Keratinocyte (primary cell): Measurements from ENCODE around the gene DNAH11. TPM values are rescaled to one million over a fixed set of nuclear protein-coding genes. Genes with fewer than 3 reads are reported as not detected.

Experiments
- DNase-seq: peaks from one replicate; pipeline ENCODE4 v3.0.0-alpha.2; 2011; ENCODE audit warnings: low read depth, missing footprints, low spot score
- FAIRE-seq: peaks from 2 replicates; lab custom pipeline; 2011; peaks lifted over from hg19 to GRCh38; lab: Jason Lieb, UNC
- H2AFZ ChIP-seq: 2 replicates; pipeline ENCODE4 v1.6.0; 2012; ENCODE audit warnings: low read length, control low read depth, inconsistent platforms; ENCODE audit not compliant: control insufficient read depth
- H3K27ac ChIP-seq: 2 replicates; pipeline ENCODE4 v1.5.1; 2011; ENCODE audit warnings: low read length; ENCODE audit not compliant: control insufficient read depth, insufficient read depth
- H3K27me3 ChIP-seq: 3 replicates; pipeline ENCODE4 v1.6.0; 2011; ENCODE audit warnings: low read length; ENCODE audit not compliant: control insufficient read depth, insufficient read depth; ENCODE audit errors: extremely low read depth
- H3K36me3 ChIP-seq, 2 experiments: 2 replicates in 1 of 2; 3 replicates in 1 of 2; pipeline ENCODE4 v1.5.1; 2011; ENCODE audit warnings: low read length in 2 of 2, mild to moderate bottlenecking in 1 of 2; ENCODE audit not compliant: control insufficient read depth in 2 of 2, insufficient read depth in 2 of 2; ENCODE audit errors: extremely low read depth in 1 of 2
- H3K4me1 ChIP-seq: 3 replicates; pipeline ENCODE4 v1.5.1; 2011; ENCODE audit warnings: low read length; ENCODE audit not compliant: control insufficient read depth, insufficient read depth; ENCODE audit errors: extremely low read depth
- H3K4me2 ChIP-seq: 3 replicates; pipeline ENCODE4 v1.6.0; 2011; ENCODE audit warnings: low read depth, low read length; ENCODE audit not compliant: control insufficient read depth, insufficient read depth; ENCODE audit errors: extremely low read depth
- H3K4me3 ChIP-seq, 3 experiments: fragments of 200-600 bp in 1 of 3; sonication (generic) in 1 of 3; 2 replicates in 2 of 3; 3 replicates in 1 of 3; pipeline ENCODE4 v1.5.1; 2011 to 2016; ENCODE audit warnings: low read length in 3 of 3, mild to moderate bottlenecking in 3 of 3, control low read depth in 2 of 3, inconsistent platforms in 1 of 3, low read depth in 1 of 3, mixed read lengths in 1 of 3, mixed run types in 1 of 3, moderate library complexity in 1 of 3; ENCODE audit not compliant: control insufficient read depth in 2 of 3, insufficient read depth in 2 of 3; ENCODE audit errors: extremely low read depth in 1 of 3
- H3K79me2 ChIP-seq: 2 replicates; pipeline ENCODE4 v1.6.0; 2012; ENCODE audit warnings: low read length; ENCODE audit not compliant: control insufficient read depth, insufficient read depth
- H3K9ac ChIP-seq: 3 replicates; pipeline ENCODE4 v1.6.0; 2011; ENCODE audit warnings: low read length; ENCODE audit not compliant: control insufficient read depth, insufficient read depth; ENCODE audit errors: extremely low read depth
- H3K9me1 ChIP-seq: 3 replicates; pipeline ENCODE4 v1.6.0; 2011; ENCODE audit warnings: low read length; ENCODE audit not compliant: control insufficient read depth, insufficient read depth; ENCODE audit errors: extremely low read depth
- H3K9me3 ChIP-seq: 2 replicates; pipeline ENCODE4 v1.5.1; 2012; ENCODE audit warnings: low read depth, low read length; ENCODE audit not compliant: control insufficient read depth
- H4K20me1 ChIP-seq: 3 replicates; pipeline ENCODE4 v1.6.0; 2011; ENCODE audit warnings: low read length; ENCODE audit not compliant: control insufficient read depth, insufficient read depth; ENCODE audit errors: extremely low read depth
- EZH2 ChIP-seq: IDR thresholded peaks from one replicate; pipeline ENCODE4 v1.6.1; 2012; ENCODE audit warnings: inconsistent platforms, mild to moderate bottlenecking, low read length, moderate library complexity
- dilution Hi-C: fragments of 300-500 bp; cut with MboI; formaldehyde crosslinking; loops from one replicate; pipeline ENCODE4 v1.7.0; 2020; ENCODE audit warnings: low sequenced_read_pairs; ENCODE audit not compliant: extremely low pct_ligation_motif_present
- polyA plus RNA-seq, 5 experiments: library from polyadenylated mRNA; depleted of rRNA in 3 of 5; stranded (reverse) in 3 of 5; stranded (forward) in 1 of 5; unstranded in 1 of 5; fragments of >200 nt; gene quantifications; 1 replicate in 1 of 5; 2 replicates in 3 of 5; 3 replicates in 1 of 5; pipeline versions ENCODE4 v1.2.1 to v1.2.3, GENCODE V29; 2011 to 2012; ENCODE audit warnings: missing spikeins in 2 of 5, low read depth in 1 of 5, low replicate concordance in 1 of 5
- TF ChIP-seq, protein P1 (sequence below), 3 experiments: IDR thresholded peaks in 1 of 3; conservative IDR thresholded peaks in 1 of 3; optimal IDR thresholded peaks in 1 of 3; 2 replicates in 2 of 3; 3 replicates in 1 of 3; pipeline versions ENCODE3 to v1.5.1; 2011; ENCODE audit warnings: low read length in 3 of 3, mild to moderate bottlenecking in 3 of 3, moderate library complexity in 2 of 3, control low read depth in 1 of 3, inconsistent platforms in 1 of 3; ENCODE audit not compliant: insufficient read depth in 2 of 3; ENCODE audit errors: extremely low read depth in 1 of 3

Gene DNAH11
- polyA plus RNA-seq, 1 donor (not counting 4 experiments of a cell fraction or from before 2014, with no cell fraction given) = 0.21 TPM

DNA sequence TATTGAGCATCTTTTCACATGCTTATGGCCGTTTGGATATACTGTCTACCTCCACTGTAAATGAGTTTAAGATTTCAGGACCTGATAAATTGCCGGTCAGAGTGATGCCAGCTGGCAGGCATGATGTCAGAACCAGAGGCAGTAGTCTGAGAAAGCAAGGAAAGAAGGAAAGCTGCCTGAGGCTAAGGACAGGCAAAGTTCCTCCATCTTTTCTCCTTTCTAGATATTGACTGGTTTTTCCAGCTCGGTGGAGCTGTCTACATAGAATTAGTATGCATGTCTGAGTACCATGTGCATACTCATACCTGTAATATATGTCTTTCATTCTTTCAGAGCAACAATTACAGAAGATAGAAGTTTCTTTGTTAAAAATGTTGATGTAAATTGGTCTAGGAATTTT lies 350.6 kb downstream of the DNAH11 start:
- Histone ChIP-seq H3K9ac (no peak overlapping the region), H3K9me1 (no peaks in the 10 kb centered on the region), H4K20me1 (no peaks in the 10 kb centered on the region), H3K4me3 (no peak overlapping the region), H3K9me3 (no peaks in the 10 kb centered on the region), H3K36me3 (no peaks in the 10 kb centered on the region), H3K4me2 (no peak overlapping the region), H3K27ac (no peak overlapping the region), H3K4me1 (no peaks in the 10 kb centered on the region), H2AFZ (no peak overlapping the region), H3K79me2 (no peaks in the 10 kb centered on the region), H3K27me3 (no peaks in the 10 kb centered on the region)
- dilution Hi-C loops = no loop called here
- DNase-seq (no peak), FAIRE-seq (no peak)
- TF ChIP-seq EZH2 = no peak
- TF ChIP-seq, protein P1, sequence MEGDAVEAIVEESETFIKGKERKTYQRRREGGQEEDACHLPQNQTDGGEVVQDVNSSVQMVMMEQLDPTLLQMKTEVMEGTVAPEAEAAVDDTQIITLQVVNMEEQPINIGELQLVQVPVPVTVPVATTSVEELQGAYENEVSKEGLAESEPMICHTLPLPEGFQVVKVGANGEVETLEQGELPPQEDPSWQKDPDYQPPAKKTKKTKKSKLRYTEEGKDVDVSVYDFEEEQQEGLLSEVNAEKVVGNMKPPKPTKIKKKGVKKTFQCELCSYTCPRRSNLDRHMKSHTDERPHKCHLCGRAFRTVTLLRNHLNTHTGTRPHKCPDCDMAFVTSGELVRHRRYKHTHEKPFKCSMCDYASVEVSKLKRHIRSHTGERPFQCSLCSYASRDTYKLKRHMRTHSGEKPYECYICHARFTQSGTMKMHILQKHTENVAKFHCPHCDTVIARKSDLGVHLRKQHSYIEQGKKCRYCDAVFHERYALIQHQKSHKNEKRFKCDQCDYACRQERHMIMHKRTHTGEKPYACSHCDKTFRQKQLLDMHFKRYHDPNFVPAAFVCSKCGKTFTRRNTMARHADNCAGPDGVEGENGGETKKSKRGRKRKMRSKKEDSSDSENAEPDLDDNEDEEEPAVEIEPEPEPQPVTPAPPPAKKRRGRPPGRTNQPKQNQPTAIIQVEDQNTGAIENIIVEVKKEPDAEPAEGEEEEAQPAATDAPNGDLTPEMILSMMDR (optimal IDR thresholded peaks at IDR 0.05 in 1 of 3, IDR thresholded peaks at IDR 0.05 in 1 of 3, conservative IDR thresholded peaks at IDR 0.05 in 1 of 3; ENCODE audit: extremely low read depth in 1 of 3, insufficient read depth in 2 of 3, low read length in 3 of 3) = no peak

DNA sequence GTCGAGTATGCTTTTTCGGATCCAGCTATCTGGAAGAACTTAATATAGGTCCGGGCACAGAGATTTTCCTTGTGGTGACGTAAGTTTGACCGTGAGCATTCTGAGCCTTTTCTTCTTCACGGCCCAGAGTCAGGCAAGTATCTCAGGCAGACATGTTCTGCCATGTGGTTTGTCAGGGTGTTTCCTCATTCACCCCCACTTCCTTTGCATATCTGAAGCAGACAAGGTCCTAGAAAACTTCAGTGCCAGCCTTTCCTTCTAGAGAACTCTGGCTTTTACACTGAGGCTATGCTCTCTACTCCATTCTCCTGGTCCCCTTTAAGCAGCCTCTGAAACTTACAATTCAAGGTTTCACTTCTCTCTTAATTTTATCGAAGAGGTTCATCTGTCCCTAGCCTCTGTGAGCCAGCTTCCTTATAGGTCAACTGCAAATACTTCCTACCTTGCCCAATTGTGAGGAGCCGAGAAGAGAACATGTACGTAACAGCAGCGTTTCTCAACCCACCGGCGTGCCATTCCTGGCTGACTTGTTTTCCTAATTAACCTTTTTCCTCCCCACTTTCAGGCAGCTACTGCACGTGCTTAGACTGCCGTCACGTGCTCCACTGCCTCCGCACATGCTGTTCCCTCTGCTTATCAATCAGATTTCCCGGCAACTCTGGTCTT lies 355.6 kb downstream of the DNAH11 start:
- Histone ChIP-seq H3K27me3 (no peaks in the 10 kb centered on the region), H3K79me2 (no peaks in the 10 kb centered on the region), H3K9ac (no peak overlapping the region), H2AFZ (no peak overlapping the region), H4K20me1 (no peaks in the 10 kb centered on the region), H3K27ac (no peak overlapping the region), H3K9me1 (no peaks in the 10 kb centered on the region), H3K9me3 (no peaks in the 10 kb centered on the region), H3K4me3 (no peak overlapping the region), H3K4me2 (no peak overlapping the region), H3K4me1 (no peaks in the 10 kb centered on the region), H3K36me3 (peaks cover 3 to 9% of the 10 kb centered on the region in 2 experiments)
- FAIRE-seq (no peak), DNase-seq (no peak)
- TF ChIP-seq EZH2 = no peak
- TF ChIP-seq, protein P1 (optimal IDR thresholded peaks at IDR 0.05 in 1 of 3, IDR thresholded peaks at IDR 0.05 in 1 of 3, conservative IDR thresholded peaks at IDR 0.05 in 1 of 3; ENCODE audit: extremely low read depth in 1 of 3, insufficient read depth in 2 of 3, low read length in 3 of 3) = no peak
- dilution Hi-C loops = no loop called here
